ENCODE measurements around the gene MAP3K5. TPM values are rescaled to one million over a fixed set of nuclear protein-coding genes. Genes with fewer than 3 reads are reported as not detected.
"Not testable (repeated sequence)": the region's sequence is repeated elsewhere in the genome, so short reads cannot be mapped to it uniquely, and the experiment has no call there.

The MAP3K5 gene
- polyA plus RNA-seq, 4 donors: 2.9 to 8.2 (median 7.1) TPM

DNA sequence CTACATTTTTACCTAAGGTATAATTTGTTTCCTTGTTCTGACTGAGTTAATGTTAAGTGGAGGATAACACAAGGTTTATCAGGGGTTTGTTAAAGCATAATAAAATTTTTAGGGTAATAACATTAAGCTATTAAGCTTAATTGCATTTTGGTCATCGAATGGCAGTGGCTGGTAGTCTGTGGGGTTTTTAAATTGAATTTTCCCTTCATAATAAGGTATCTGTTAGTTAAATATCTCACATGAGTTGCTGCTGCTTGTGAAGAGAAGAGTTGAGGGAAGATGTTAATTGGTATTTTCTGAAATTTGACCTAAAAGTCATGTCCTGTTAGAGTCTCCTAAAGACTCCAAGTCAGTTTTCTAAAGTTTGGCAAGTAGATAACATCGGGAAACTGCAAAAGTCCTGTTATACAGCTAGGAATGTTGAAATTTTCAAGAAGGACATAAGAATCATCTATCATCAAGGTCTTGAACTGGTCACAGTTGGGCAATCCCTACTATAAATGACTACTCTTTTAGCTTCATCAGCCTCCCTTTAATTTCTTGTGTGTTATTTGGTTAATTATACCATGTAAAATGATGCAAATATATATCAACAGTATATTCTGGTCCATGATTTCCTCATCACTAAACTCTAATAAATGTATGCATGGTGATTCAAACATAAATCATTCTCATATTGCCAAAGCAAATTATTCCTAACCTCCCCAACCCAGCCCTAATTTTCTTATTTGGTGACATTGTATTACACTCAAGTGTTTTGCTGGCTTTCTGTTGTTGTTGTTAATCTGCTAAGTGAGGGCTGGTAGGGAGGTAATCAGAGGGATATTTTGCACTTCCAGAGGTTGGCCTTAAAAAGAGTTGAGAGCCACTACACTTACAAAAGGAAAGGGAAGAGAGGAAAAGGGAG lies 64.0 kb downstream of the MAP3K5 start:
- no peak for DNase-seq (ENCODE audit: low read depth in 4 of 4, low spot score in 3 of 4)

DNA sequence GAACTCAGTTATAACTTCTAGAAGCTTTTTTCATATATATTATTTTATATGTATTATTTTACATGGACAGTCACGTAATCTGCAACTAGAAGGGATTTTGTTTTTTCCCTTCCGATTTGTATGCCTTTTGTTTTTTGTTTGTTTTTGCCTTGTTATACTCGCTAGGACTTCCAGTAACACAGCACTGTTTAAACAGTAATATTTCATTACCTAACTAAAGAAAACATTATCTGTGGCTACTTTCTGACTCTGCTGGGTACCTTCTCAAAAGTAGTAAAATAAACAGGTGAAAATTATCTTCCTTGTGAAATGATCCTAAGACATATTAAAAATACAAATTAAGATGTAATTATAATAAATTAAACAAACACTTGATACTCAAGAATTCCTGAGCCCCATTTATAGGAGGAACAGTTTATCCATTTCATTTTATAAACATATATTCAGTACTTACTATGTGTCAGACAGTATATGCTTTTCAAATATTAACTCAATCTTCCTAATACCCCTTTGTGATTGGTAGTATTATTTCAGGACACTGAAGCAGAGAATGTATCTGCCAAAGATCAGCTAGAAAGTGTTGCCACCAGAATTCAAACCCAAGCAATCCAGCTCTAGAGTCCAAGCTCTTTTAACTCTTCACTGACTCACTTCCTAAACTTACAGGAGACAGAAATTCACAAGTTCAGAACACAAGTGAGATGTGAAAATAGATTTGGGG lies 65.3 kb downstream of the MAP3K5 start:
- DNase-seq (ENCODE audit: low read depth in 4 of 4, low spot score in 3 of 4): no peak

DNA sequence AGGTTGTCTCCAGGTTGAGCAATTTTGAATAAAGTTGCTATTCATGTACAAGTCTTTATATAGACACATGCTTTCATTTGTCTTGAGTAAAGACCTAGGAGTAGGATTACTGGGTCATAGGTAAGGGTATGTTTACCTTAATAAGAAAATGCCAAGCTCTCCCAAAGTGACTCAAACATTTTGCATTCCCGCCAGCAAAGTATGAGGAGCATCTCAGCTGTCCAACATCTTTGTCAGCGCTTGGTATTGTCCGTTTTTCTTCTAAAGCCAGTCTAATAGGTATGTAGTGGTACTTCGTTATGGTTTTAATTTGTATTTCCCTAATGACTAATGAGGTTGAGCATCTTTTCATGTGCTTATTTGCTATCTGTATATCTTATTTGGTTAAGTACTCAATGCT lies 67.2 kb downstream of the MAP3K5 start:
- DNase-seq (ENCODE audit: low read depth in 4 of 4, low spot score in 3 of 4): no peak

GRCh38 chr6:136723780-136724179 lies 68.5 kb downstream of the MAP3K5 start:
- no peak for DNase-seq (ENCODE audit: low read depth in 4 of 4, low spot score in 3 of 4)

GRCh38 chr6:136721467-136721866 lies 70.8 kb downstream of the MAP3K5 start:
- no peak for DNase-seq (ENCODE audit: low read depth in 4 of 4, low spot score in 3 of 4)

- no peak for DNase-seq (ENCODE audit: low read depth in 4 of 4, low spot score in 3 of 4)
These were observed 72.1 kb downstream of the MAP3K5 start for GRCh38 chr6:136720045-136720770.

DNA sequence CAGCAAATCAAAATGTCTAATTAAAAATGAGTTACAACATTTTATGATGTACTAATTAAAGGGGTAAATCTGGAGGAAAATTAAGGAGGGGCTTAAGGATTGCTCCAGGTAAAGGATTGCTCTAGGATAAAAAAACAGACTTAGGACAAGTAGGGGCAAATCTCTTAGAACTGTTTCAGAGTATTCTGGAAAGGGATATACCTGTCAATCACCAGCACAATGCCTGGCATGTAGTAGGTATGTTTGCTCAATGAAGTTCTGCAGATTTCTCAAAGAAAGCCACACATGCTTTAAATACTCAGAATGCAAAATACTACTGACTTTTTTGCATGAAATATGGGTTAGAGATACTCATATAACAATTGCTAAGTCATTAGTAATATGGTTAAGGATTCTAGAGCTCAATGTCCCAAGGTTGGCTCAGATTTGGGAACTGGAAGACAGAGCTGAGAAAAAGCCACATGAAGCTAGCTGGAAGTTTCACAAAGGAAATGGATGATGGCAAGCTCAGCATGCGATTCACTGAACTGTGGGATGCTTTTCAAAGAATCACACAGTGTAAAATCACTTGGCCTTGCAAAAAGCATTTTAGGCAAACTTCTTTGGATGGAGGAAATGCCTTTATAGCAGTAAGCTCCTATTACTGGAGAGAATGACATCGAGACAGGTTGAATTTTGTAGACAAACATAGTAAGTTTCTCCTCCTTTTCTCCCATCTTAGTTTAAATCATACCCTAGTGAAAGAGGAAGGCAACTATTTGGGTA lies 72.8 kb downstream of the MAP3K5 start:
- DNase-seq (ENCODE audit: low read depth in 4 of 4, low spot score in 3 of 4): no peak

DNA sequence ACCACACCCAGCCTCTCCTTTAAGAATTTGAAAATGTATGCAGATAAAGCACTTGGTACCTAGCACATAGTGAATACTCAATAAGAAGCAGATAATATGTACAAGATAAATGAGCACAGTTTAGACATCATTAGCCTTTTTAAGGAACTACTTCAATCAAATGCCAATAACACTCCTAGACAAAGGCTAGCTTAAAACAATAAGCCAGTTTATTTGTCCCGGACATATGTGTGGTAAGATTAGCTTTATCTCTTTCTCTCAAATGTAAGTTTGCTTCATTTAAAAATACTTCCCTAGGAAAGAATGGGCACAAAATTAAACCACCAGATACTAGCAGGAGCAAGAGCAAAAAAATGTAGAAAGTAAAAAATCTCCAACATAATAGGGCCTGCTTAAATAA lies 73.8 kb downstream of the MAP3K5 start:
- DNase-seq (ENCODE audit: low read depth in 4 of 4, low spot score in 3 of 4): no peak

DNA sequence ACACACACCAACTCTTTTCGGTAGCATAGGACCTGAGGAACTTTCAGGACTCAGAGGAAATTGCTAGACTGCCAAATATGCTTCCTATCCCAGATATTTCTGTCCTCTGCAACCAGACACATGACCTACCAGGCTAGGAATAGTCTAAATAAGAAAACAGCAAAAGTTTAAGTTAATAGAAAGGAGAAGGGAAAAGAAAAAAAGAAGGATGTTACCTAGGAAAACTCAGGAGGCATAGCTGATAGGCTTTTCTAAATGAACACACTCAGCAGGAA lies 74.6 kb downstream of the MAP3K5 start:
- DNase-seq (ENCODE audit: low read depth in 4 of 4, low spot score in 3 of 4): no peak

- no peak for DNase-seq (ENCODE audit: low read depth in 4 of 4, low spot score in 3 of 4)
These were observed 75.2 kb downstream of the MAP3K5 start for GRCh38 chr6:136716917-136717715.

DNA sequence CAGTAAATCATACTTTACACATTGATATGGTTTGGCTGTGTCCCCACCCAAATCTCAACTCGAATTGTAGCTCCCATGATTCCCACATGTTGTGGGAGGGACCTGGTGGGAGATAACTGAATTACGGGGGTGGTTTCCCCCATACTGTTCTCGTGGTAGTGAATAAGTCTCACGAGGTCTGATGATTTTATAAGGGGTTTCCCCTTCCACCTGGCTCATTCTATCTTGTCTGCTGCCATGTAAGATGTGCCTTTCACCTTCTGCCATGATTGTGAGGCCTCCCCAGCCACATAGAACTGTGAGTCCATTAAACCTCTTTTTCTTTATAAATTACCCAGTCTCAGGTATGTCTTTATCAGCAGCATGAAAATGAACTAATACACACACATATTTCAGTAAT lies 79.6 kb downstream of the MAP3K5 start:
- not testable (repeated sequence) for DNase-seq (ENCODE audit: low read depth in 4 of 4, low spot score in 3 of 4)

- DNase-seq (ENCODE audit: low read depth in 4 of 4, low spot score in 3 of 4): no peak
These were observed 80.6 kb downstream of the MAP3K5 start for GRCh38 chr6:136711644-136712043.

DNA sequence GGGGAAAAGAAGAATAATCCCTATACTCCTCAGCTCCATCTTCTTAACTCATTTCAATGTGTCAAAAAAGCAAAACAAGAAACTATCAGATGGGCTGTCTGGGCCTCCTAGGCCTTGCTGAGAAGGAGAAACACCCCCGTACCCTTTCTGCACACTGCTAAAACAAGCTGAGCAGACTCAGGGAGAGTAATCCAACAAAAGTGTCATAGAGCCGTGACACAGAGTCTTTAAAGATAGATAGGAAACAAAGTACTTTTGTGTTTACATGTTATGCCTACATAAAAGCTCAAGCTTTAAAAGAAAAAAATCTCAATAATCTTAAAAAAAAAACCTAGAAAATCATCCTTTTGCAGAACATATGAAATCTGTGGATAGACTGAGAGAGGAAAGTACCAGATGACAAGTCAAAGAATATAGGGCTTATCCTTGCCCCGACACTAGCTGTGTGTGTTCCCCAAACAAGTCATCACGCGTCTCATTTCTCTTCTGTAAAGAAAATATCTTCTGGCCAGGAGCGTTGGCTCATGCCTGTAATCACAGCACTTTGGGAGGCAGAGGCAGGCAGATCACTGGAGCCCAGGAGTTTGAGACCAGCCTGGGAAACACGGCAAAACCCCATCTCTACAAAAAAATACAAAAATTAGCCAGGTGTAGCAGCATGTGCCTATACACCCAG lies 81.3 kb downstream of the MAP3K5 start:
- no peak for DNase-seq (ENCODE audit: low read depth in 4 of 4, low spot score in 3 of 4)

DNA sequence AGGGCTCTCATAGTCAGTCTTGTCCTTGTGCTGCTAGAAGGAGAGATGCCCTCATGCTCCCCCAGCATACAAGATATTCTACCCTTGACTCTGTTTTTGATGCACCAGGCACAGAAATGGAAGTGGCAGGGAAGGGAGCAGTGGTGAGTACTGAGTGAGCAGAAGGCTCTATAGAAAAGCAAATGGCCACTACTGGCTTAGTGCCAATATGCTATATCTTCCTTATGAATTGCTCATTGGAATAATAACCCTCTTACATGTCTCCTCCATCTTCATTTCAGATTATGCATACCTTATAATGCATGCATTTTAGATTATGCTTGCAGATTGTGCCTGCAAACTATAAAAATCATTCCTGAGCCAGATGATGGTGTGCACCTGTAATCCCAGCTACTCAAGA lies 82.8 kb downstream of the MAP3K5 start:
- no peak for DNase-seq (ENCODE audit: low read depth in 4 of 4, low spot score in 3 of 4)

- DNase-seq (ENCODE audit: low read depth in 4 of 4, low spot score in 3 of 4): no peak
These were observed 85.8 kb downstream of the MAP3K5 start for GRCh38 chr6:136706430-136706829.

GRCh38 chr6:136703331-136703865 lies 88.9 kb downstream of the MAP3K5 start:
- no peak for DNase-seq (ENCODE audit: low read depth in 4 of 4, low spot score in 3 of 4)

DNA sequence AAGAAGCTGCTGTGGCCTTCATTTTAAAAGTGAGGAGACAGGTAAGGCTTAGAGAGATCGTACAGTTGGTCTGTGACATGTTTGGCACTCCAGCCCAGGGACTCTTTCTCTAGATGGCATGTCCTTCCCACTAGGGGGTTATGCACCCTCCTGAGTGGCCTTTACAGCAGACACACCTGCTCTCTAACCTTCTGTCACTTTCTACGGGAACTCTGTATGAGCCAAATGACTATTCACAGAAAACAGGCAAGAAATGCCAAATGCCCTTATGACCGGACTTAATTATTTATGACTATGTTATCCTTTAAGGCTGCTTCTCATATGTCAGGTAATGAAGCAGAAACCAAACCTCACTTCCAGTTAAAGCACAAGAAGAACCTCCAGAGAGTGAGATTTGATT lies 91.2 kb downstream of the MAP3K5 start:
- DNase-seq (ENCODE audit: low read depth in 4 of 4, low spot score in 3 of 4): no peak

DNA sequence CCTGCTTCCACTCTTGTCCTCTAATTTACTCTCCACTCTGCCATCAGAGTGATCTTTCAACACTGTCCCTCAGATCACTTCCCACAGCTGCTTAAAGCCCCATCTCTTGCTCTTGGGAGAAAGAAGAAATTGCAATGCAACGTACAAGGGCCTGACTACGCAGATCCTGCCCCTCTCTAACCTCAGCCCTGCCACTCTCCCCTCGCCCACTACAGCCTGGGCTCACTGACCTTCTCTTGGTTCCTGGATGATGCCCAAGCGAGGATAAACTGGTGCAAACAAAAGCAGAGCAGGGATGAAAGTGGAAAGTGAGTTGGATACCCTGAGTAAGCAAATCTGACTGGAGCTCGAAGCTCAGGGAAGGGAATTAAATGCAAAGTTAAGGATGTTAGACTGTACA lies 92.9 kb downstream of the MAP3K5 start:
- DNase-seq (ENCODE audit: low read depth in 4 of 4, low spot score in 3 of 4): no peak

- no peak for DNase-seq (ENCODE audit: low read depth in 4 of 4, low spot score in 3 of 4)
These were observed 95.4 kb downstream of the MAP3K5 start for GRCh38 chr6:136696783-136697364.
